ENCODE data around the gene LILRB2.
"Not testable (repeated sequence)": the region's sequence is repeated elsewhere in the genome, so short reads cannot be mapped to it uniquely, and the experiment has no call there.

LILRB2 gene

GRCh38 chr19:54307389-54308020 is 26.6 kb upstream of the LILRB2 start:
- H3K27ac ChIP-seq = no peak overlapping the region

GRCh38 chr19:54305141-54305540 is 24.2 kb upstream of the LILRB2 start:
- no peak overlapping the region for H3K27ac ChIP-seq
- no peak for DNase-seq (ENCODE audit: low read depth, low spot score)

More at GRCh38 chr19:54307389-54308020, 26.6 kb upstream of the LILRB2 start:
- DNase-seq (ENCODE audit: low read depth, low spot score) = no peak

GRCh38 chr19:54302257-54302656 is 21.3 kb upstream of the LILRB2 start:
- no peak for DNase-seq (ENCODE audit: low read depth, low spot score)
- H3K27ac ChIP-seq = no peak overlapping the region

GRCh38 chr19:54299515-54299914 is 18.6 kb upstream of the LILRB2 start:
- no peak overlapping the region for H3K27ac ChIP-seq
- DNase-seq (ENCODE audit: low read depth, low spot score) = no peak

GRCh38 chr19:54299126-54299498 is 18.2 kb upstream of the LILRB2 start:
- no peak for DNase-seq (ENCODE audit: low read depth, low spot score)
- H3K27ac ChIP-seq = no peak overlapping the region

- H3K27ac ChIP-seq = no peak overlapping the region
- no peak for DNase-seq (ENCODE audit: low read depth, low spot score)
Observed at GRCh38 chr19:54298357-54299125, 17.6 kb upstream of the LILRB2 start.

- no peak for DNase-seq (ENCODE audit: low read depth, low spot score)
- H3K27ac ChIP-seq = no peak overlapping the region
Observed at GRCh38 chr19:54297759-54298305, 16.9 kb upstream of the LILRB2 start.

- no peak overlapping the region for H3K27ac ChIP-seq
- DNase-seq (ENCODE audit: low read depth, low spot score) = no peak
Observed at GRCh38 chr19:54294539-54294938, 13.6 kb upstream of the LILRB2 start.

- not testable (repeated sequence) for H3K27ac ChIP-seq; DNase-seq (ENCODE audit: low read depth, low spot score)
Observed at GRCh38 chr19:54289160-54289559, 8.2 kb upstream of the LILRB2 start.

GRCh38 chr19:54287456-54287855 is 6.5 kb upstream of the LILRB2 start:
- no peak for DNase-seq (ENCODE audit: low read depth, low spot score)

GRCh38 chr19:54286283-54286682 is 5.4 kb upstream of the LILRB2 start:
- not testable (repeated sequence) for H3K27ac ChIP-seq; DNase-seq (ENCODE audit: low read depth, low spot score)

More at GRCh38 chr19:54287456-54287855, 6.5 kb upstream of the LILRB2 start:
- H3K27ac ChIP-seq = no peak overlapping the region

GRCh38 chr19:54285427-54286056 is 4.6 kb upstream of the LILRB2 start:
- H3K27ac ChIP-seq; DNase-seq (ENCODE audit: low read depth, low spot score): not testable (repeated sequence)

GRCh38 chr19:54282686-54283470 is 2.0 kb upstream of the LILRB2 start:
- no peak for DNase-seq (ENCODE audit: low read depth, low spot score)
- no peak overlapping the region for H3K27ac ChIP-seq

GRCh38 chr19:54281729-54282075 is 792 bp upstream of the LILRB2 start:
- H3K27ac ChIP-seq; DNase-seq (ENCODE audit: low read depth, low spot score): not testable (repeated sequence)

GRCh38 chr19:54280441-54280840 is 469 bp downstream of the LILRB2 start:
- H3K27ac ChIP-seq; DNase-seq (ENCODE audit: low read depth, low spot score): not testable (repeated sequence)

- not testable (repeated sequence) for H3K27ac ChIP-seq
Observed at GRCh38 chr19:54280025-54280424, 885 bp downstream of the LILRB2 start.

GRCh38 chr19:54279406-54279962 is 1.4 kb downstream of the LILRB2 start:
- no peak for DNase-seq (ENCODE audit: low read depth, low spot score)

More at GRCh38 chr19:54280025-54280424, 885 bp downstream of the LILRB2 start:
- DNase-seq (ENCODE audit: low read depth, low spot score) = not testable (repeated sequence)

GRCh38 chr19:54278571-54279195 is 2.2 kb downstream of the LILRB2 start:
- not testable (repeated sequence) for DNase-seq (ENCODE audit: low read depth, low spot score); H3K27ac ChIP-seq

More at GRCh38 chr19:54279406-54279962, 1.4 kb downstream of the LILRB2 start:
- H3K27ac ChIP-seq = no peak overlapping the region

- DNase-seq (ENCODE audit: low read depth, low spot score); H3K27ac ChIP-seq: not testable (repeated sequence)
Observed at GRCh38 chr19:54278056-54278455, 2.9 kb downstream of the LILRB2 start.

All from epithelial cell of prostate (primary cell).